H1 (cell line): ENCODE results near the gene HIVEP2. TPM values are rescaled to one million over a fixed set of nuclear protein-coding genes. Genes with fewer than 3 reads are reported as not detected.

ENCODE experiments used
- CTCF ChIA-PET: fragments of 300-600 bp; sonication (Branson Sonifier 250); formaldehyde crosslinking; loops from one replicate; lab custom pipeline; 2021; ENCODE audit not compliant: partially characterized antibody; lab: Charles Lee
- POLR2A ChIA-PET: fragments of 300-600 bp; sonication (Branson Sonifier 250); formaldehyde crosslinking; loops from one replicate; lab custom pipeline; 2021; ENCODE audit warnings: inconsistent platforms; ENCODE audit not compliant: partially characterized antibody; lab: Charles Lee
- DNase-seq, 2 experiments: peaks; one replicate each; pipeline versions ENCODE4 v3.0.0 to v3.0.0-alpha.2; 2010 to 2022; ENCODE audit warnings: low spot score in 2 of 2, low read depth in 1 of 2, mixed read lengths in 1 of 2
- FAIRE-seq: peaks from 2 replicates; lab custom pipeline; 2011; peaks lifted over from hg19 to GRCh38; lab: Jason Lieb, UNC
- H2AFZ ChIP-seq: 2 replicates; pipeline ENCODE4 v1.8.1; 2012; ENCODE audit warnings: low read length, inconsistent platforms
- H2AK5ac ChIP-seq: 2 replicates; pipeline ENCODE4 v1.6.1; 2013; ENCODE audit warnings: low read depth, low read length
- H2BK120ac ChIP-seq: replicated peaks from 2 replicates; pipeline ENCODE3; 2013; ENCODE audit warnings: low read depth, low read length, inconsistent platforms
- H2BK12ac ChIP-seq: 2 replicates; pipeline ENCODE4 v1.6.1; 2013; ENCODE audit warnings: low read depth, low read length
- H2BK15ac ChIP-seq: 2 replicates; pipeline ENCODE4 v1.6.1; 2013; ENCODE audit warnings: low read length
- H2BK20ac ChIP-seq: 2 replicates; pipeline ENCODE4 v1.6.1; 2013; ENCODE audit warnings: low read length
- H2BK5ac ChIP-seq: 2 replicates; pipeline ENCODE4 v1.6.1; 2013; ENCODE audit warnings: low read depth, low read length
- H3K14ac ChIP-seq: 2 replicates; pipeline ENCODE4 v1.6.1; 2013; ENCODE audit warnings: inconsistent platforms; ENCODE audit not compliant: insufficient read length
- H3K18ac ChIP-seq: 2 replicates; pipeline ENCODE4 v1.6.1; 2013; ENCODE audit warnings: low read length; ENCODE audit errors: extremely low read depth
- H3K23ac ChIP-seq: 2 replicates; pipeline ENCODE4 v1.6.1; 2013; ENCODE audit warnings: inconsistent platforms; ENCODE audit not compliant: insufficient read length
- H3K23me2 ChIP-seq: 2 replicates; pipeline ENCODE4 v1.6.1; 2013; ENCODE audit warnings: low read depth, low read length
- H3K27ac ChIP-seq: 2 replicates; pipeline ENCODE4 v1.6.1; 2011; ENCODE audit warnings: low read depth, low read length, inconsistent platforms
- H3K27me3 ChIP-seq, 4 experiments: replicated peaks in 1 of 4; 1 replicate in 1 of 4; 2 replicates in 3 of 4; pipeline versions ENCODE4 v1.6.1 to v1.8.1; 2011 to 2013; ENCODE audit warnings: low read length in 3 of 4, mild to moderate bottlenecking in 3 of 4, inconsistent platforms in 2 of 4, mixed read lengths in 2 of 4, moderate library complexity in 1 of 4; ENCODE audit not compliant: control insufficient read depth in 3 of 4, insufficient read depth in 3 of 4; ENCODE audit errors: extremely low read depth in 1 of 4
- H3K36me3 ChIP-seq, 4 experiments: 2 replicates each; pipeline versions ENCODE4 v1.6.1 to v1.8.1; 2011 to 2013; ENCODE audit warnings: mild to moderate bottlenecking in 4 of 4, low read length in 3 of 4, moderate library complexity in 2 of 4, control low read depth in 1 of 4, inconsistent platforms in 1 of 4; ENCODE audit not compliant: insufficient read depth in 4 of 4, control insufficient read depth in 2 of 4
- H3K4ac ChIP-seq: replicated peaks from 2 replicates; pipeline ENCODE3; 2013; ENCODE audit warnings: low read length, low read depth, mixed read lengths, inconsistent platforms; ENCODE audit not compliant: insufficient read length
- H3K4me1 ChIP-seq, 4 experiments: replicated peaks in 1 of 4; 1 replicate in 1 of 4; 2 replicates in 3 of 4; pipeline versions ENCODE4 v1.6.1 to v1.8.1; 2011 to 2013; ENCODE audit warnings: low read length in 3 of 4, inconsistent platforms in 2 of 4, mixed read lengths in 1 of 4; ENCODE audit not compliant: insufficient read depth in 4 of 4, control insufficient read depth in 3 of 4
- H3K4me2 ChIP-seq, 2 experiments: 2 replicates each; pipeline versions ENCODE4 v1.6.1 to v1.8.1; 2011 to 2013; ENCODE audit warnings: low read depth in 2 of 2, low read length in 2 of 2, control low read depth in 1 of 2, inconsistent platforms in 1 of 2, mild to moderate bottlenecking in 1 of 2; ENCODE audit not compliant: insufficient read depth in 1 of 2
- H3K4me3 ChIP-seq, 4 experiments: fragments of 200-600, 300-600 bp in 1 of 4; sonication (generic), shearing (Covaris generic), sonication (Bioruptor Twin) in 1 of 4; 2 replicates each; pipeline versions ENCODE4 v1.5.1 to v1.8.1; 2011 to 2016; ENCODE audit warnings: low read length in 4 of 4, low read depth in 3 of 4, control low read depth in 2 of 4, inconsistent platforms in 2 of 4, mild to moderate bottlenecking in 2 of 4, mixed read lengths in 1 of 4, moderate library complexity in 1 of 4; ENCODE audit not compliant: insufficient read depth in 2 of 4; ENCODE audit errors: extremely low read depth in 1 of 4
- H3K56ac ChIP-seq: replicated peaks from 2 replicates; pipeline ENCODE3; 2013; ENCODE audit warnings: low read depth, mild to moderate bottlenecking, mixed read lengths, low read length, inconsistent platforms; ENCODE audit not compliant: insufficient read length
- H3K79me1 ChIP-seq: 2 replicates; pipeline ENCODE4 v1.6.1; 2013; ENCODE audit warnings: low read depth, low read length, control low read depth
- H3K79me2 ChIP-seq, 2 experiments: 2 replicates each; pipeline versions ENCODE4 v1.6.1 to v1.8.1; 2012 to 2013; ENCODE audit warnings: low read length in 2 of 2, mild to moderate bottlenecking in 2 of 2, inconsistent platforms in 1 of 2; ENCODE audit not compliant: insufficient read depth in 2 of 2, control insufficient read depth in 1 of 2
- H3K9ac ChIP-seq, 4 experiments: replicated peaks in 1 of 4; 1 replicate in 1 of 4; 2 replicates in 3 of 4; pipeline versions ENCODE4 v1.6.1 to v1.8.1; 2011 to 2013; ENCODE audit warnings: low read depth in 3 of 4, low read length in 3 of 4, control low read depth in 2 of 4, mild to moderate bottlenecking in 2 of 4, moderate library complexity in 2 of 4, inconsistent platforms in 1 of 4; ENCODE audit errors: extremely low read depth in 1 of 4
- H3K9me3 ChIP-seq, 2 experiments: 2 replicates each; pipeline versions ENCODE4 v1.6.1 to v1.8.1; 2012 to 2013; ENCODE audit warnings: mild to moderate bottlenecking in 2 of 2, moderate library complexity in 2 of 2, control low read depth in 1 of 2, inconsistent platforms in 1 of 2, low read depth in 1 of 2, low read length in 1 of 2, mixed read lengths in 1 of 2; ENCODE audit not compliant: insufficient read depth in 2 of 2
- H4K20me1 ChIP-seq, 2 experiments: replicated peaks in 1 of 2; 2 replicates each; pipeline versions ENCODE3 to v1.8.1; 2011 to 2013; ENCODE audit warnings: inconsistent platforms in 2 of 2, low read length in 2 of 2, mild to moderate bottlenecking in 1 of 2; ENCODE audit not compliant: insufficient read depth in 2 of 2, control insufficient read depth in 1 of 2
- H4K5ac ChIP-seq: 2 replicates; pipeline ENCODE4 v1.6.1; 2013; ENCODE audit warnings: low read length, low read depth, mixed read lengths, inconsistent platforms; ENCODE audit not compliant: insufficient read length
- H4K8ac ChIP-seq: 2 replicates; pipeline ENCODE4 v1.8.0; 2013; ENCODE audit warnings: mild to moderate bottlenecking, moderate library complexity, low read length, inconsistent platforms; ENCODE audit not compliant: insufficient read depth; ENCODE audit errors: extremely low read depth
- H4K91ac ChIP-seq: replicated peaks from 2 replicates; pipeline ENCODE3; 2013; ENCODE audit warnings: low read length, mixed read lengths, inconsistent platforms; ENCODE audit not compliant: insufficient read length
- CREB1 ChIP-seq: IDR thresholded peaks from 2 replicates; pipeline ENCODE4 v1.6.1; 2012; ENCODE audit warnings: inconsistent platforms
- GABPA ChIP-seq: IDR thresholded peaks from 2 replicates; pipeline ENCODE4 v1.6.1; 2011; ENCODE audit warnings: mild to moderate bottlenecking, low read length, moderate library complexity, borderline replicate concordance; ENCODE audit not compliant: insufficient read depth
- RFX5 ChIP-seq: IDR thresholded peaks from 2 replicates; pipeline ENCODE4 v1.6.1; 2011; ENCODE audit warnings: low read depth, low read length, improper control_type of control experiment, borderline replicate concordance
- RXRA ChIP-seq: IDR thresholded peaks from 2 replicates; pipeline ENCODE4 v1.6.1; 2011; ENCODE audit warnings: low read depth, mild to moderate bottlenecking, low read length, moderate library complexity; ENCODE audit not compliant: insufficient read depth
- SP2 ChIP-seq: IDR thresholded peaks from 2 replicates; pipeline ENCODE4 v1.6.1; 2012; ENCODE audit warnings: mild to moderate bottlenecking, low read length, inconsistent platforms
- TCF12 ChIP-seq: IDR thresholded peaks from 2 replicates; pipeline ENCODE4 v1.6.1; 2011; ENCODE audit warnings: low read depth, mild to moderate bottlenecking, low read length
- ZNF274 ChIP-seq: IDR thresholded peaks from 2 replicates; pipeline ENCODE4 v1.7.0; 2012; ENCODE audit warnings: low read length, borderline replicate concordance; ENCODE audit errors: extremely low read depth
- WGBS, 2 experiments: shearing (Covaris generic) in 1 of 2; methylation state at CpG; one replicate each; pipeline versions ENCODE4 v1.1.6 to v1.1.7; 2013 to 2015; ENCODE audit warnings: low lambda C conversion rate in 2 of 2, mixed read lengths in 2 of 2, inconsistent platforms in 1 of 2, low coverage in 1 of 2, missing lambda C conversion rate in 1 of 2; ENCODE audit not compliant: insufficient replicate concordance in 2 of 2, insufficient coverage in 1 of 2, insufficient read length in 1 of 2; ENCODE audit errors: extremely low coverage in 1 of 2, missing lambda C conversion rate in 1 of 2; 5-methylcytosine and 5-hydroxymethylcytosine counted together
- polyA plus RNA-seq, 7 experiments: library from polyadenylated mRNA; depleted of rRNA in 3 of 7; stranded (reverse) in 5 of 7; unstranded in 2 of 7; fragments of >200 nt in 5 of 7; fragments of 200-250 nt in 2 of 7; gene quantifications; 1 replicate in 5 of 7; 2 replicates in 1 of 7; 4 replicates in 1 of 7; pipeline versions ENCODE4 v1.2.1 to v1.2.3, GENCODE V29; 2011 to 2013; ENCODE audit warnings: missing spikeins in 2 of 7, mixed read lengths in 2 of 7
- total RNA-seq: library from RNA; stranded (reverse); fragmentation: NEBNext Ultra II Directional; extraction: Animal tissue kit (Norgen Biotek cat#: 25700); gene quantifications from 2 replicates; pipeline ENCODE4 v1.2.1, GENCODE V29; 2021
- TF ChIP-seq, protein P1 (sequence below), 3 experiments: IDR thresholded peaks; 1 replicate in 2 of 3; 2 replicates in 1 of 3; pipeline versions ENCODE4 v1.5.1 to v1.6.1; 2011; ENCODE audit warnings: low read length in 3 of 3, mild to moderate bottlenecking in 3 of 3, inconsistent platforms in 2 of 3, low read depth in 1 of 3, moderate library complexity in 1 of 3; ENCODE audit not compliant: insufficient read depth in 1 of 3; ENCODE audit errors: control extremely low read depth in 1 of 3

The HIVEP2 gene
- total and polyA plus RNA-seq, 2 of the 8 experiments (the other 6 are each of a cell fraction or from before 2014, with no cell fraction given), result 2.2 to 6.1 TPM

DNA sequence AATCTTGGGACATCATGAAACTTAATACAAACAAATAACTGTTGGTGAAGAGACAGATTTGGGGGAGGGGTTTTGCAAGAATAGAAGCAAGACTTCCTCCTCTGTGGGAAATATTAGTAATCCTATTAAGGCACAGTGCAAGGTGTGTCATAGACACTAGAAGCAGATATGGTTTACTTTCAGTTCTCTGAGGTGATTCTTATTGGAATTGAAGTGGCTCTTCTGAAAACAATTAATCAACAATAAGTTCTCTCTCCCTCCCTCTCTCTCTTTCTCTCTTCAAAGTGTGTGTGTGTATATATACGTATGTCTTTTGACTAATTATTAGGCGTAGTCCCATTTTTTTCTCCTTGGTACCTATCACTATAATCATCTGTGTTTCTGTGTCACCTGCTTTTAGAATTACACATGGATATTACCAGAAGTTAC is 99.8 kb downstream of the HIVEP2 start:
- no peak overlapping the region for H3K9ac ChIP-seq
- H3K36me3 ChIP-seq, result no peaks in the 10 kb centered on the region; a peak in 1 of 8 replicates
- H4K5ac ChIP-seq, result no peak overlapping the region
- H3K18ac ChIP-seq, result no peak overlapping the region
- H3K23ac ChIP-seq, result no peak overlapping the region
- H2BK12ac ChIP-seq, result no peak overlapping the region
- no peak overlapping the region for H3K14ac ChIP-seq
- H3K4me3 ChIP-seq, result peak overlapping the region in 1 of 4 experiments; percentile 32; a peak in 1 of 8 replicates
- DNase-seq (no peak), FAIRE-seq (no peak)
- no peak overlapping the region for H2AK5ac ChIP-seq
- no peaks in the 10 kb centered on the region; the same call in 1 of the 2 replicates for H3K79me1 ChIP-seq
- 0 out of 4 replicates have a peak, but pooled peaks cover 0 to 6% of the 10 kb centered on the region in 2 experiments for H3K79me2 ChIP-seq
- CTCF ChIA-PET, result interaction anchor here (1.1 kb wide), 1 partner anchor 10 kb away, joined by 3 read pairs; no protein-coding TSS in a partner anchor
- H2BK5ac ChIP-seq, result no peak overlapping the region
- no peak overlapping the region for H3K56ac ChIP-seq
- no peak overlapping the region for H2BK120ac ChIP-seq
- 93% methylated on average over 2 of the region's 2 CpGs; no CpG with 5 or more reads in 1 of the 2 experiments for WGBS, 2 experiments
- H2BK20ac ChIP-seq, result no peak overlapping the region
- no peak overlapping the region for H3K4ac ChIP-seq
- no peaks in the 10 kb centered on the region for H3K23me2 ChIP-seq
- POLR2A ChIA-PET, result no interaction called here
- H2AFZ ChIP-seq, result no peak overlapping the region
- H3K4me2 ChIP-seq, result peak overlapping the region in 1 of 2 experiments; percentile 32; a peak in 1 of 4 replicates
- H3K27me3 ChIP-seq, result no peaks in the 10 kb centered on the region
- H3K4me1 ChIP-seq, result peaks cover 3 to 17% (median 13%) of the 10 kb centered on the region in 4 experiments
- H4K20me1 ChIP-seq, result no peaks in the 10 kb centered on the region
- no peak overlapping the region for H4K91ac ChIP-seq
- no peak overlapping the region for H3K27ac ChIP-seq
- H2BK15ac ChIP-seq, result no peak overlapping the region
- H3K9me3 ChIP-seq, result no peaks in the 10 kb centered on the region
- H4K8ac ChIP-seq, result no peak overlapping the region
- TF ChIP-seq CREB1, result no peak
- TF ChIP-seq, protein P1, sequence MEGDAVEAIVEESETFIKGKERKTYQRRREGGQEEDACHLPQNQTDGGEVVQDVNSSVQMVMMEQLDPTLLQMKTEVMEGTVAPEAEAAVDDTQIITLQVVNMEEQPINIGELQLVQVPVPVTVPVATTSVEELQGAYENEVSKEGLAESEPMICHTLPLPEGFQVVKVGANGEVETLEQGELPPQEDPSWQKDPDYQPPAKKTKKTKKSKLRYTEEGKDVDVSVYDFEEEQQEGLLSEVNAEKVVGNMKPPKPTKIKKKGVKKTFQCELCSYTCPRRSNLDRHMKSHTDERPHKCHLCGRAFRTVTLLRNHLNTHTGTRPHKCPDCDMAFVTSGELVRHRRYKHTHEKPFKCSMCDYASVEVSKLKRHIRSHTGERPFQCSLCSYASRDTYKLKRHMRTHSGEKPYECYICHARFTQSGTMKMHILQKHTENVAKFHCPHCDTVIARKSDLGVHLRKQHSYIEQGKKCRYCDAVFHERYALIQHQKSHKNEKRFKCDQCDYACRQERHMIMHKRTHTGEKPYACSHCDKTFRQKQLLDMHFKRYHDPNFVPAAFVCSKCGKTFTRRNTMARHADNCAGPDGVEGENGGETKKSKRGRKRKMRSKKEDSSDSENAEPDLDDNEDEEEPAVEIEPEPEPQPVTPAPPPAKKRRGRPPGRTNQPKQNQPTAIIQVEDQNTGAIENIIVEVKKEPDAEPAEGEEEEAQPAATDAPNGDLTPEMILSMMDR (IDR thresholded peaks at IDR 0.05; ENCODE audit: control extremely low read depth in 1 of 3, insufficient read depth in 1 of 3, low read depth in 1 of 3, low read length in 3 of 3), result no peak
- TF ChIP-seq SP2, result no peak
- no peak for TF ChIP-seq GABPA
- TF ChIP-seq RFX5, result no peak
- TF ChIP-seq TCF12, result no peak
- no peak for TF ChIP-seq ZNF274
- TF ChIP-seq RXRA, result no peak
